ENCODE results near the gene HRH3. TPM values are rescaled to one million over a fixed set of nuclear protein-coding genes. Genes with fewer than 3 reads are reported as not detected.
A peak's percentile ranks its signal among the peaks of the same experiment; 100 is the strongest.

Gene HRH3
- total and polyA plus RNA-seq, 2 donors = 0.05 TPM; not detected in 1

DNA sequence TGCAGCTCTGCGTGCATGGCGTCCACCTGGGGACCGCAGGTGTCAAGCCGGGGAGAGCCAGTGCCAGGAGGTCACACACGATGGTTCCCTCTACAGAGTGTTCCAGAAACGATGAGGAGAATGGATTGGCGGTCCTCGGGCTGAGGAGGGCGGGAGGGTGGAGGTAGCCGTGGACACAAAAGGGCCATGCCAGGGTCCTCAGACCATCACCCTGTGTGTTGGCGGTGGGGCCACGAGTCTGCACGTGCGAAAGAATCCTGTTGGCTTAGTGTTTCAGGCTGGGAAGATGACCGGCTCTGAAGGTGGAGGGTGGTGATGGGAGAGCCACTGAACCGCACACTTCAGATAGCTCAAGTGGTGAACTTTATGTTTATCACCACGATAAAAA, 13.7 kb downstream of the HRH3 start:
- H3K27ac ChIP-seq (ENCODE audit: low read depth in 1 of 2, low read length in 1 of 2) = no peak overlapping the region
- WGBS = 95% methylated on average over 17 of the region's 17 CpGs
- peaks cover 0 to 25% of the 10 kb centered on the region in 2 donors for H3K27me3 ChIP-seq (ENCODE audit: control insufficient read depth in 2 of 2, insufficient read depth in 1 of 2, low read length in 1 of 2)
- no peaks in the 10 kb centered on the region for H3K9me3 ChIP-seq (ENCODE audit: control insufficient read depth in 2 of 2, insufficient read depth in 1 of 2, low read length in 1 of 2)
- H3K36me3 ChIP-seq (ENCODE audit: control insufficient read depth in 2 of 2, insufficient read depth in 2 of 2, low read length in 1 of 2) = peaks cover 10 to 27% of the 10 kb centered on the region in 2 donors
- no peak for DNase-seq (ENCODE audit: low read depth in 6 of 9, low spot score in 9 of 9)
- H3K4me3 ChIP-seq (ENCODE audit: low read length in 2 of 2) = no peak overlapping the region
- no peaks in the 10 kb centered on the region for H3K4me1 ChIP-seq (ENCODE audit: control insufficient read depth in 2 of 2, insufficient read depth in 2 of 2, low read length in 2 of 2)

DNA sequence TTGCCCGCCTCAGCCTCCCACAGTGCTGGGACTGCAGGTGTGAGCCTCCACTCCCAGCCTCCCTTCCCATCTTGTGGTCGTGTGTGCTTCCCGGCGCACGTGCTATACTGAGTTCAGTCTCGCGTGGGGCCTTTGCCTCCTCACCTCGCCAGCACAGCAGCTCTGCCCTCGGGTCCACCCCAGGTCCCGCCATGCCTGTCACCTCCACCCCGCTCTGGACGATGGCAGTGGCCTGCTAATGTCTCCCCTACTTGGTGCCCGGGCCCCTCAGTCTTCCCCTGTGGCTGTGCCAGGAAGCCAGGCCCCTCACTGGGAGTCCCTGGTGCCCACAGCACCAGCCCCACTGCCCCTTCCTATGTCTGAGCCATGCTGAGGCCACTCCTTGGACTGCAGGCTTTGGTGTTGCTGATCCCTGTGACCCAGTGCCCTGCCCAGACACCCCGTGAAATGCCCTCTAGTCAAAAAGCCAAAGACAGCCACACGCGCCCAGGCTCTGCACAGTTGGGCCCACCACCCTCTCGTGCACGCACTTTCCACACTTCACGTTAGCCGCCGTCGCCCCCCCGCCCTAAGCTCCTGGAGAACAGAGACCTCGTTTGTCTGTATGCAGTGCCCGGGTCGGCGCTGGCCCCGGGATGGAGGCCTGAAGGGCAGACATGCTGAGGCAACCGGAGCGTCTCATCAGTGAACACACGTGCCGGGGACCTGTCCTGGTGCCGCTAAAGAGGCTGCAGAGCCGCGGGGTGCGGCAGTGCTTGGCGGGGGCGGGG, 14.3 kb downstream of the HRH3 start:
- no peaks in the 10 kb centered on the region for H3K9me3 ChIP-seq (ENCODE audit: control insufficient read depth in 2 of 2, insufficient read depth in 1 of 2, low read length in 1 of 2)
- H3K27ac ChIP-seq (ENCODE audit: low read depth in 1 of 2, low read length in 1 of 2) = no peak overlapping the region
- no peak for DNase-seq (ENCODE audit: low read depth in 6 of 9, low spot score in 9 of 9)
- peaks cover 0 to 20% of the 10 kb centered on the region in 2 donors for H3K27me3 ChIP-seq (ENCODE audit: control insufficient read depth in 2 of 2, insufficient read depth in 1 of 2, low read length in 1 of 2)
- 98% methylated on average over 38 of the region's 38 CpGs for WGBS
- H3K4me3 ChIP-seq (ENCODE audit: low read length in 2 of 2) = no peak overlapping the region
- H3K4me1 ChIP-seq (ENCODE audit: control insufficient read depth in 2 of 2, insufficient read depth in 2 of 2, low read length in 2 of 2) = no peaks in the 10 kb centered on the region
- peaks cover 16 to 33% of the 10 kb centered on the region in 2 donors for H3K36me3 ChIP-seq (ENCODE audit: control insufficient read depth in 2 of 2, insufficient read depth in 2 of 2, low read length in 1 of 2)

DNA sequence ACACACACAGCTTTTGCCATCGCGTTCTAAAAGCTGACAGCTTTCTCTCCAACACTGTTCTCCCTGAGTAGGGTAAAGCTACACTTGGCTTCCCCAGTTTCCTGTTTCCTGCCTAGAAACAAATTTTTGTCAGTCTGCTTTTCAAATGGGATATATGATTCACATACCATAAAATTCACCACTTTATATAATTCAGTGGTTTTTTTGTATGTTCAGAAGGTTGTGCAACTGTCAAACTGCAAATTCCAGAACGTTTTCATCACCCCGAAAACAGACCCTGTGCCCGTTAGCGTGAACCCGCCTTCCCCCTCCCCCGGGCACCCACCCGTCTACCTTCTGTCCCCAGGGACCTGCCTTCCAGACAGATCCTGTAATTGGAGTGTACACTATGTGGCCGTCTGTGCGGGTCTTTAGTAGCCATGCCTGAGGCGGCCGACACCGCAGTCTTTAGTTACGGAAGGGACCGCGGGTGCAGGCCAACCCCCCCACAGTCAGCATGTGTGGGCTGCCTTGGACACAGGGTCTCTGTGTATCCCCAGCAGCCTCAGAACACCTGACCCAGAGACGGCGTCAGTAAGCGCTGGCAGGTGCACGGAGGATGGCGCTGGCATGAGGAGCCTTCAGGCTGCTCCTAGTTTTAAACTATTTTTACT, 16.6 kb downstream of the HRH3 start:
- H3K27ac ChIP-seq (ENCODE audit: low read depth in 1 of 2, low read length in 1 of 2) = no peak overlapping the region
- WGBS = 93% methylated on average over 22 of the region's 22 CpGs

DNA sequence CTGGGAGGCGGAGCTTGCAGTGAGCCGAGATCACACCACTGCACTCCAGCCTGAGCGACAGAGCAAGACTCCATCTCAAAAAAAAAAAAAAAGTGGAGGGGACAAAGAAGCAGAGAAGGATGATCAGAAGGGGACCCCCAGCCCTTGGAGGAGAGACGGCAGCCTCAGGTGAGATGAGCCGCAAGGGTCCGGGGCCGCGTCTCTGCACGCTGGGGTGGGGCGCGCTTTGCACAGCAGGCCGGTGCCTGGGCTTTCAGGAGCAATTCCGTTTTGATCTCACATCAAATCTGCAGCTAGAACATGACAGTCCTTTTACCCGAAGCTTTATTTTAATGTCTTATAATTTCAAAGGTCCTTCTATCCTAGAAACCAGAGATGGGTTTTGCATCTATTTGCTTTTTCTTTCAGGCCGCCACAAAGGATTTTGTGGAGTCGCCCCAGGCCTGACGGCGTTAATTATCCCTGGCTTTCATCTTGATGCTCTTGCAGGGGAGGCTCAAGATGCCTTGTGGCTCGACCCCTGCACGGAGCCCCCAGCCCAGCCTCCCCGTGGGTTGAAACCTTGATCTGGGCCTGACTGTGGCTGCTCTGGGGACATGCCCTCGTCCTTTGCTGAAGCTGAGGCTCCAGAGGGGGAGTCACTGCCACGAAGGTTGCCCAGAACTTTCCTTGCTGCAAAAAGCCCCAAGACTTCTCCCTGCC, 17.3 kb downstream of the HRH3 start:
- no peak for DNase-seq (ENCODE audit: low read depth in 6 of 9, low spot score in 9 of 9)
- Histone ChIP-seq H3K27me3 (ENCODE audit: control insufficient read depth in 2 of 2, insufficient read depth in 1 of 2, low read length in 1 of 2) (no peaks in the 10 kb centered on the region), H3K36me3 (ENCODE audit: control insufficient read depth in 2 of 2, insufficient read depth in 2 of 2, low read length in 1 of 2) (peaks cover 37 to 59% of the 10 kb centered on the region in 2 donors), H3K4me1 (ENCODE audit: control insufficient read depth in 2 of 2, insufficient read depth in 2 of 2, low read length in 2 of 2) (no peaks in the 10 kb centered on the region), H3K4me3 (ENCODE audit: low read length in 2 of 2) (no peak overlapping the region), H3K27ac (ENCODE audit: low read depth in 1 of 2, low read length in 1 of 2) (no peak overlapping the region), H3K9me3 (ENCODE audit: control insufficient read depth in 2 of 2, insufficient read depth in 1 of 2, low read length in 1 of 2) (no peaks in the 10 kb centered on the region)
- WGBS = 94% methylated on average over 23 of the region's 23 CpGs

More for the DNA sequence above, 16.6 kb downstream of the HRH3 start:
- no peaks in the 10 kb centered on the region for H3K27me3 ChIP-seq (ENCODE audit: control insufficient read depth in 2 of 2, insufficient read depth in 1 of 2, low read length in 1 of 2)
- no peak overlapping the region for H3K4me3 ChIP-seq (ENCODE audit: low read length in 2 of 2)
- DNase-seq (ENCODE audit: low read depth in 6 of 9, low spot score in 9 of 9) = no peak
- no peaks in the 10 kb centered on the region for H3K9me3 ChIP-seq (ENCODE audit: control insufficient read depth in 2 of 2, insufficient read depth in 1 of 2, low read length in 1 of 2)
- H3K36me3 ChIP-seq (ENCODE audit: control insufficient read depth in 2 of 2, insufficient read depth in 2 of 2, low read length in 1 of 2) = peaks cover 32 to 52% of the 10 kb centered on the region in 2 donors
- no peaks in the 10 kb centered on the region for H3K4me1 ChIP-seq (ENCODE audit: control insufficient read depth in 2 of 2, insufficient read depth in 2 of 2, low read length in 2 of 2)

DNA sequence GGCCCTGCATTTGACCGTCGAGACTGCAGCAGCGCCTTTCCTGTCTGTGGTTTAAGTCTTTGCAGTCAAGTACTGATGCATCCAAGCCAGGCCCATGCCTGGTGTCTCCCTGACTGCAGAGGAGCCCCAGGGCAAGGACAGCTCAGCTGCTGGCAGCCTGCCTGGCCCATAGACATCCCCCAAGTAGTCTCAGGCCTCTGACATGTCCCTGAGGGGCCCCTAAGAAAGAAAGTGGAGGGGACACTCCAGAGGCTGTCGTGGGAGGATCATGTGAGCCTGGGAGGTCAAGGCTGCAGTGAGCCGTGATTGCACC, 18.0 kb downstream of the HRH3 start:
- Histone ChIP-seq H3K9me3 (ENCODE audit: control insufficient read depth in 2 of 2, insufficient read depth in 1 of 2, low read length in 1 of 2) (no peaks in the 10 kb centered on the region), H3K27me3 (ENCODE audit: control insufficient read depth in 2 of 2, insufficient read depth in 1 of 2, low read length in 1 of 2) (no peaks in the 10 kb centered on the region), H3K4me1 (ENCODE audit: control insufficient read depth in 2 of 2, insufficient read depth in 2 of 2, low read length in 2 of 2) (no peaks in the 10 kb centered on the region), H3K36me3 (ENCODE audit: control insufficient read depth in 2 of 2, insufficient read depth in 2 of 2, low read length in 1 of 2) (peaks cover 41 to 66% of the 10 kb centered on the region in 2 donors), H3K27ac (ENCODE audit: low read depth in 1 of 2, low read length in 1 of 2) (no peak overlapping the region), H3K4me3 (ENCODE audit: low read length in 2 of 2) (no peak overlapping the region)
- WGBS = 89% methylated on average over 5 of the region's 5 CpGs
- no peak for DNase-seq (ENCODE audit: low read depth in 6 of 9, low spot score in 9 of 9)

DNA sequence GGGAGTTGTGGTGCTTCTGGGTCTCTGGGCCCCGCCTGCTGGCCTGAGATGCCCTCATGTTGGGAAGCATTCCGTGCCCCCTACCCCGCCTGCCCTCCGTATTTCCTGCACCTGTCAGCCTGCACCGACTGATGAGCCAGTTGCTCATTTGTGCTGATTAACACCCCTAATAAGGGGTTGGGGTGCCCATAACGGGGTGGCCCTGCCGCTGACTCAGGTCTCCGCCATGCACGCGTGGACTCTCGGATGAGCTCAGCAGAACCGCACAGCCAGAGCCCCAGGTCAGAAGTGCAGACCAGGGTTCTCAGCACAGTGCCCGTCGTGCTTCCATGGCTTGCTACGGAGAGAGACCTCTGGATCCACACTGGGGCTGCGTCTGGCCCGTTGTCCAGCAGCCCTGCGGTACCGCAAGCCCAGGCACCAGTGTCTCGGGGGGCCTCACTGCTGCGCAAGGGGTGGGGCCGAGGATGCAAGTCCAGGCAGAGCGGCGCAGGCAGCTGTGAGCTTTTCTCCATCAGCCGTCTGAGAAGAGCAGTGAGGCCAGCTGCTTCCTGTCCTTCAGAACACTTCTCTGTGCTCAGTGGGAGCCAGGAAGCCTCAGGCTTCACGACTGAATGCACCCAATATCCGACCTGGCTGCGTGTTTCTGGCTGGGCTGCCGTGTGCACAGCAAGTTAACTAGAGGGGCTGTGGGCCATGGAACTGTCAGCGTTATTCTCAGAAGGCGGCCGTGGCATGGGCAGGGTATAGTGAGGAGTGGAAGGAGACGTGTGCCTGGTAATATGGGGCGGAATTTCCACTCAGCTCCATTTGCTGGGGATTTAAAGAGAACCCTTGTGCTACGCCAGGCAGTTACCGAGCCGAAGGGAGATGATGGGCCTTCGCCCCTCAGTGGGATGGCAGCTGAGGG, 18.6 kb downstream of the HRH3 start:
- Histone ChIP-seq H3K27me3 (ENCODE audit: control insufficient read depth in 2 of 2, insufficient read depth in 1 of 2, low read length in 1 of 2) (no peaks in the 10 kb centered on the region), H3K36me3 (ENCODE audit: control insufficient read depth in 2 of 2, insufficient read depth in 2 of 2, low read length in 1 of 2) (peaks cover 42 to 66% of the 10 kb centered on the region in 2 donors), H3K27ac (ENCODE audit: low read depth in 1 of 2, low read length in 1 of 2) (no peak overlapping the region), H3K9me3 (ENCODE audit: control insufficient read depth in 2 of 2, insufficient read depth in 1 of 2, low read length in 1 of 2) (no peaks in the 10 kb centered on the region), H3K4me1 (ENCODE audit: control insufficient read depth in 2 of 2, insufficient read depth in 2 of 2, low read length in 2 of 2) (peaks cover 0 to 2% of the 10 kb centered on the region in 2 donors), H3K4me3 (ENCODE audit: low read length in 2 of 2) (no peak overlapping the region)
- DNase-seq (ENCODE audit: low read depth in 6 of 9, low spot score in 9 of 9) = peak in 1 of 9 donors; percentile 19
- 95% methylated on average over 38 of the region's 38 CpGs for WGBS

DNA sequence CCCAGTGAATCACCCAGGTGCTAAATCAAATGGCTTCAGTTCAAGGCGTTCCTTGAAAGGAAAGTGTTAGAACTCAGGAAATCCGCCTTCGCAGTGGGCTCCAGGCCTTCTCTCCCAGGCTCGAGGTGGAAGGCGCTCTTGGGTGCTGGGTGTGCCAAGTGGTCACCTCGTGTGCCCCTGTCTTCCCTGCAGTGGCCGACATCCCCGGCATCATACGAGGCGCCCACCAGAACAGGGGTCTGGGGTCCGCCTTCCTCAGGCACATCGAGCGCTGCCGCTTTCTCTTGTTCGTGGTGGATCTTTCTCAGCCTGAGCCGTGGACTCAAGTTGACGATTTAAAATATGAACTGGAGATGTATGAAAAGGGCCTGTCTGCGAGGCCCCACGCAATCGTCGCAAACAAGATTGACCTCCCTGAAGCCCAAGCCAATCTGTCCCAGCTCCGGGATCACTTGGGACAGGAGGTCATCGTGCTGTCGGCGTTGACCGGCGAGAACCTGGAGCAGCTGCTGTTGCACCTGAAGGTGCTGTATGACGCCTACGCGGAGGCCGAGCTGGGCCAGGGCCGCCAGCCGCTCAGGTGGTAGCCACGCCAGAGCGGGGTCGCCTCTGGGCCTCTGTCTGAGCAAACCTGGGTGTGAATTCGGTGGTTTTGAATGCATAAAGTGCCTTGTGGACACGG, 19.4 kb downstream of the HRH3 start:
- peaks cover 4 to 10% of the 10 kb centered on the region in 2 donors for H3K4me1 ChIP-seq (ENCODE audit: control insufficient read depth in 2 of 2, insufficient read depth in 2 of 2, low read length in 2 of 2)
- WGBS = 98% methylated on average over 38 of the region's 38 CpGs
- no peaks in the 10 kb centered on the region for H3K27me3 ChIP-seq (ENCODE audit: control insufficient read depth in 2 of 2, insufficient read depth in 1 of 2, low read length in 1 of 2)
- peaks cover 44 to 66% of the 10 kb centered on the region in 2 donors for H3K36me3 ChIP-seq (ENCODE audit: control insufficient read depth in 2 of 2, insufficient read depth in 2 of 2, low read length in 1 of 2)
- H3K4me3 ChIP-seq (ENCODE audit: low read length in 2 of 2) = no peak overlapping the region
- H3K27ac ChIP-seq (ENCODE audit: low read depth in 1 of 2, low read length in 1 of 2) = no peak overlapping the region
- no peaks in the 10 kb centered on the region for H3K9me3 ChIP-seq (ENCODE audit: control insufficient read depth in 2 of 2, insufficient read depth in 1 of 2, low read length in 1 of 2)
- DNase-seq (ENCODE audit: low read depth in 6 of 9, low spot score in 9 of 9) = no peak

DNA sequence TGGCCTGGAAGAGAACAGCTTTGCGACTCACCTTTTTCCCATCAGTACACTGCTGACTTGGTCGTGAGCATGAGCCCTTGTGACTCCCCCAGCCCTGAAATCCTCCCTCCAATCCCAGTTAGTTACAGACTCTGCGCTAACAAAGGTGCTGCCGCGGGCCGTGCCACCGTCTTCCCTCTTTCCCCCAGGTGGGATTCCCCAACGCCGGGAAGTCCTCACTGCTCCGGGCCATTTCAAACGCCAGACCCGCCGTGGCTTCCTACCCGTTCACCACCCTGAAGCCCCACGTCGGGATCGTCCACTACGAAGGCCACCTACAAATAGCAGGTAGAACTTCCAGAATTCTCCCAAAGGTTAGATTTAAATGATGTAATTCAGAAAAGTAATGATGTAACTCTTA, 21.1 kb downstream of the HRH3 start:
- Histone ChIP-seq H3K9me3 (ENCODE audit: control insufficient read depth in 2 of 2, insufficient read depth in 1 of 2, low read length in 1 of 2) (no peaks in the 10 kb centered on the region), H3K27me3 (ENCODE audit: control insufficient read depth in 2 of 2, insufficient read depth in 1 of 2, low read length in 1 of 2) (no peaks in the 10 kb centered on the region), H3K36me3 (ENCODE audit: control insufficient read depth in 2 of 2, insufficient read depth in 2 of 2, low read length in 1 of 2) (peaks cover 44 to 63% of the 10 kb centered on the region in 2 donors), H3K4me3 (ENCODE audit: low read length in 2 of 2) (no peak overlapping the region), H3K27ac (ENCODE audit: low read depth in 1 of 2, low read length in 1 of 2) (no peak overlapping the region), H3K4me1 (ENCODE audit: control insufficient read depth in 2 of 2, insufficient read depth in 2 of 2, low read length in 2 of 2) (peaks cover 15 to 19% of the 10 kb centered on the region in 2 donors)
- DNase-seq (ENCODE audit: low read depth in 6 of 9, low spot score in 9 of 9) = no peak
- WGBS = over 99% methylated on average over 18 of the region's 18 CpGs
